CD8-positive, alpha-beta memory T cell (primary cell): Measurements from ENCODE around the gene ZNF780A. TPM values are rescaled to one million over a fixed set of nuclear protein-coding genes. Genes with fewer than 3 reads are reported as not detected.

Source experiments
- CTCF ChIA-PET: fragments of 350-600 bp; sonication (Branson Sonifier 250); formaldehyde crosslinking; loops from one replicate; lab custom pipeline; 2021; ENCODE audit warnings: antibody characterized with exemption; lab: Charles Lee
- POLR2A ChIA-PET: fragments of 350-600 bp; sonication (Branson Sonifier 250); formaldehyde crosslinking; loops from one replicate; lab custom pipeline; 2021; ENCODE audit warnings: antibody characterized with exemption; lab: Charles Lee
- DNase-seq, 5 donors: peaks; one replicate each; pipeline versions ENCODE4 v3.0.0 to v3.0.0-alpha.2; 2020 to 2022; ENCODE audit warnings: mixed read lengths in 1 of 5
- H3K27ac ChIP-seq: one replicate; pipeline ENCODE4 v1.7.0; 2013; ENCODE audit warnings: low read depth, mild to moderate bottlenecking, low read length, moderate library complexity
- H3K27me3 ChIP-seq: 2 replicates; pipeline ENCODE4 v1.7.0; 2013; ENCODE audit warnings: low read length, mild to moderate bottlenecking; ENCODE audit not compliant: insufficient read depth, poor library complexity, severe bottlenecking
- H3K36me3 ChIP-seq: 2 replicates; pipeline ENCODE4 v1.7.0; 2013; ENCODE audit warnings: mild to moderate bottlenecking, low read length, moderate library complexity; ENCODE audit not compliant: insufficient read depth
- H3K4me1 ChIP-seq: 2 replicates; pipeline ENCODE4 v1.7.0; 2013; ENCODE audit warnings: mild to moderate bottlenecking, low read length, moderate library complexity; ENCODE audit not compliant: insufficient read depth
- H3K4me3 ChIP-seq: 2 replicates; pipeline ENCODE4 v1.7.0; 2013; ENCODE audit warnings: mild to moderate bottlenecking, low read length
- H3K9me3 ChIP-seq: 2 replicates; pipeline ENCODE4 v1.7.0; 2013; ENCODE audit warnings: mild to moderate bottlenecking, low read length
- H3K27ac Mint-ChIP-seq, 8 donors: one replicate each; pipeline ENCODE4 v1.8.0; 2020 to 2021; ENCODE audit warnings: mixed read lengths in 8 of 8, mild to moderate bottlenecking in 6 of 8, inconsistent platforms in 3 of 8, moderate library complexity in 3 of 8
- H3K27me3 Mint-ChIP-seq, 2 donors: one replicate each; pipeline ENCODE4 v1.8.0; 2020 to 2021; ENCODE audit warnings: mixed read lengths in 2 of 2, mild to moderate bottlenecking in 1 of 2, moderate library complexity in 1 of 2
- H3K36me3 Mint-ChIP-seq, 3 donors: one replicate each; pipeline ENCODE4 v1.8.0; 2020 to 2021; ENCODE audit warnings: mixed read lengths in 3 of 3, inconsistent platforms in 1 of 3, mild to moderate bottlenecking in 1 of 3
- H3K4me1 Mint-ChIP-seq, 3 donors: one replicate each; pipeline ENCODE4 v1.8.0; 2020 to 2021; ENCODE audit warnings: mixed read lengths in 3 of 3, inconsistent platforms in 1 of 3, mild to moderate bottlenecking in 1 of 3
- H3K4me3 Mint-ChIP-seq, 7 donors: one replicate each; pipeline ENCODE4 v1.8.0; 2020 to 2021; ENCODE audit warnings: mixed read lengths in 7 of 7, mild to moderate bottlenecking in 6 of 7, moderate library complexity in 4 of 7, inconsistent platforms in 2 of 7
- H3K9me3 Mint-ChIP-seq, 5 donors: one replicate each; pipeline ENCODE4 v1.8.0; 2020 to 2022; ENCODE audit warnings: mixed read lengths in 5 of 5, mild to moderate bottlenecking in 3 of 5, moderate library complexity in 2 of 5, inconsistent platforms in 1 of 5
- polyA plus RNA-seq: library from polyadenylated mRNA; unstranded; fragments of 300-500 nt; fragmentation: Illumina TruSeq; gene quantifications from one replicate; pipeline ENCODE4 v1.2.3, GENCODE V29; 2021
- total RNA-seq, 2 experiments: library from RNA; stranded (reverse); gene quantifications; one replicate each; pipeline ENCODE4 v1.2.3, GENCODE V29; 2021

Gene ZNF780A
- total and polyA plus RNA-seq, 3 experiments from 2014 or later = 18.9 to 23.2 (median 19.5) TPM

DNA sequence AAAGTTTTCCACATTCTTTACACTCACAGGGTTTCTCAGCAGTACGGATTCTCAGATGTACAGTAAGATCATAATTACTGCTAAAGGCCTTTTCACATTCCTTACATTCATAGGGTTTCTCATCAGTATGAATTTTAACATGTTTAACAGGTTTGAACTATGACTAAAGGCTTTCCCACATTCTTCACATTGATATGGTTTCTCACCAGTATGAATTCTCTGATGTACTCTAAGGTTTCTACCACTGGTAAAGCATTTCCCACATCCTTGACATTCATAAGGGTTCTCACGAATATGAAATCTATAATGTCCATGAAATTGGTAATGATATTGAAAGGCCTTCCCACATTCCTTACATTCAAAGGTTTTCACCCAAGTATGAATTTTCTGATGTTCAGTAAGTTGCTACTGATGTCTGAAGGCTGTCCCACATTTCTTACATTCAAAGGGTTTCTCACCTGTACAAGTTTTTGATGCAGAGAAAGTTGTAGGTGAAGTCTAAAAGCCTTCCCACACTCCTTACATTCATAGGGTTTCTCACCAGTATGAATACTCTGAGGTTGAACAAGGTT lies 56.7 kb downstream of the ZNF780A start:
- Mint-ChIP-seq H3K9me3 (peaks cover 57 to 87% (median 80%) of the 10 kb centered on the region in 5 donors), H3K4me1 (peaks cover 0 to 1% (median 0%) of the 10 kb centered on the region in 3 donors), H3K36me3 (peaks cover 5 to 32% (median 13%) of the 10 kb centered on the region in 3 donors), H3K27me3 (no peaks in the 10 kb centered on the region), H3K4me3 (no peak overlapping the region), H3K27ac (no peak overlapping the region)
- Histone ChIP-seq H3K9me3 (peaks cover 60% of the 10 kb centered on the region), H3K4me3 (no peak overlapping the region), H3K27ac (no peak overlapping the region), H3K27me3 (no peaks in the 10 kb centered on the region), H3K36me3 (no peaks in the 10 kb centered on the region), H3K4me1 (no peaks in the 10 kb centered on the region)
- no peak for DNase-seq
- ChIA-PET CTCF (no interaction called here), POLR2A (no interaction called here)

DNA sequence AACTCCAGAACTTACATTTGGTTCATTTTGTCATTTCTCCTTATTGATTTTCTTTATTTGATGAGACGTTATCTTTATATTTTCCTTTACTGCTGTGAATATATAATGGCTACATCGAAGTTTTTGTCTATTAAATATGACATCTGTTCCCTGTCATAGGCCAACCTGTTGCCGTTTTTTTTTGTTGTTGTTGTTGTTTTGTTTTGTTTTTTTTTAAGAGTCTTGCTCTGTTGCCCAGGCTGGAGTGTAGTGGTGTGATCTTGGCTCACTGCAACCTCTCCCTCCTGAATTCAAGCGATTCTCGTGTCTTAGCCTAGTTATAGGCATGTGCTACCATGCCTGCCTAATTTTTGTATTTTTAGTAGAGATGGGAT lies 64.2 kb downstream of the ZNF780A start:
- POLR2A ChIA-PET = interaction anchor here (0.6 kb wide), 1 partner anchor 22 kb away, joined by 5 read pairs; no protein-coding TSS in a partner anchor
- Mint-ChIP-seq H3K4me3 (no peak overlapping the region), H3K27me3 (no peaks in the 10 kb centered on the region), H3K36me3 (peaks cover 5 to 32% (median 15%) of the 10 kb centered on the region in 3 donors), H3K9me3 (peaks cover 53 to 96% (median 87%) of the 10 kb centered on the region in 5 donors), H3K4me1 (peaks cover 0 to 1% (median 0%) of the 10 kb centered on the region in 3 donors), H3K27ac (no peak overlapping the region)
- no peak for DNase-seq
- Histone ChIP-seq H3K4me3 (no peak overlapping the region), H3K27ac (no peak overlapping the region), H3K4me1 (no peaks in the 10 kb centered on the region), H3K36me3 (no peaks in the 10 kb centered on the region), H3K9me3 (peaks cover 57% of the 10 kb centered on the region), H3K27me3 (no peaks in the 10 kb centered on the region)
- CTCF ChIA-PET = interaction anchor here (1.3 kb wide), 1 partner anchor 56 kb away, joined by 4 read pairs; the partner anchor contains the start of gene PSMC4

DNA sequence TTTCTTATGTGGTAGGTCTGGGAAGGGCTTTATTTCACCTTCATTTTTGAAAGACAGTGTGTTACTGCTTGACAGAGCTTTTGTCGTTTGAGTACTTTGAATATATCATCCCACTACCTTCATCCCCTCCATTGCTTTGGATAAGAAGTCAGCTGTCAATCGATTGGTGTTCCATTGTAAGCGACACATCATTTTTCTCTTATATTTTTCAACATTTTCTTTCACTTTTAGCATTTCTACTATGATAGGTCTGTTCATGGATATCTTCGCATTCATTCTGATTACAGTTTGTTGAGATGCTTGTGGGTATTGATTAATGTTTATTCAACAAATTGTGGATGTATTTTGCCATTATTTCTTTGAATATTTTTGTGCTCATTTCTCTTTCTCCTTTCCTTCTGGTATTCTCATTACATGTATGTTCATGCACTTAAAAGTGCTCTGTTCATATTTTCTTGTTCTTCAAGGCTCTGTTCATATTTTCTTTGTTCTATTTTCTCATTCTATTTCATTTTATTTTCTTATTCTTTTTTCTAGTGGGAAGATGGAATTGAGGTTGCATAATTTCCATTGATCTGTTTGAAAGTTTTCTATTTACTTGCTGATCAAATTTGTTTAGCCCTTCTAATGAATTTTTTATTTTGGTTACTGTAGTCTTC lies 64.7 kb downstream of the ZNF780A start:
- H3K9me3 ChIP-seq = peaks cover 57% of the 10 kb centered on the region
- no peak overlapping the region for H3K27ac Mint-ChIP-seq
- peaks cover 5 to 32% (median 14%) of the 10 kb centered on the region in 3 donors for H3K36me3 Mint-ChIP-seq
- H3K27ac ChIP-seq = no peak overlapping the region
- H3K4me3 Mint-ChIP-seq = no peak overlapping the region
- no peaks in the 10 kb centered on the region for H3K27me3 Mint-ChIP-seq
- DNase-seq = no peak
- H3K36me3 ChIP-seq = no peaks in the 10 kb centered on the region
- H3K4me3 ChIP-seq = no peak overlapping the region
- H3K4me1 ChIP-seq = no peaks in the 10 kb centered on the region
- H3K9me3 Mint-ChIP-seq = peaks cover 58 to 95% (median 90%) of the 10 kb centered on the region in 5 donors
- POLR2A ChIA-PET = interaction anchor here (0.6 kb wide), 1 partner anchor 22 kb away, joined by 5 read pairs; no protein-coding TSS in a partner anchor
- no peaks in the 10 kb centered on the region for H3K27me3 ChIP-seq
- CTCF ChIA-PET = interaction anchor here (1.3 kb wide), 1 partner anchor 55 kb away, joined by 4 read pairs; the partner anchor contains the start of gene PSMC4
- peaks cover 0 to 1% (median 0%) of the 10 kb centered on the region in 3 donors for H3K4me1 Mint-ChIP-seq

DNA sequence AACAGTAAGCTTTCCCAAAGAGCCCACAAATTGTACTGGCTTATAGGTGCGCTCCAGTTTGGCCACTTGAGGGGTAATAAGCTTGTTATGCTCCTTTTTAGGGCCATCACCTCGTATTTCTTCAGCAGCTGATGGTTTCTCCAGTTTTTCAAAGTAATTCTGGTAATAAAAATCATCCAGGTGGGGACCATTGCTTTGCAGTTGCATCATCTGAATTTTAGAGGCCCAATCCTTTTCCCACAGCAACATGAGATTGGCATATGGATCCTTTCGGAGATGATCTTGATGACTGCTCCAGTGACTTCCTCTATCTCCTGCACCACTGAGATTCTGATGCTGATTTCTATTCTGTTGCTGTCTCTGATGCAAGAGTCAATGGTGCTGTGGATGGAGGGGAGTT lies 66.8 kb downstream of the ZNF780A start:
- H3K36me3 ChIP-seq = no peaks in the 10 kb centered on the region
- H3K4me1 Mint-ChIP-seq = no peaks in the 10 kb centered on the region
- ChIA-PET CTCF (no interaction called here), POLR2A (no interaction called here)
- H3K27ac ChIP-seq = no peak overlapping the region
- no peak overlapping the region for H3K4me3 Mint-ChIP-seq
- H3K4me1 ChIP-seq = no peaks in the 10 kb centered on the region
- no peak for DNase-seq
- peaks cover 44% of the 10 kb centered on the region for H3K9me3 ChIP-seq
- H3K27ac Mint-ChIP-seq = no peak overlapping the region
- H3K4me3 ChIP-seq = no peak overlapping the region
- peaks cover 6 to 31% (median 11%) of the 10 kb centered on the region in 3 donors for H3K36me3 Mint-ChIP-seq
- H3K27me3 ChIP-seq = no peaks in the 10 kb centered on the region
- peaks cover 59 to 95% (median 87%) of the 10 kb centered on the region in 5 donors for H3K9me3 Mint-ChIP-seq
- no peaks in the 10 kb centered on the region for H3K27me3 Mint-ChIP-seq

Other genes starting within 250 kb of the ZNF780A start
- 100 to 1,000 TPM; 661 to 682 TPM for gene FBL, start 244.6 kb downstream of the ZNF780A start, total RNA-seq
- gene FBL, start 244.6 kb downstream of the ZNF780A start, polyA plus RNA-seq = 182 TPM
- 1 to 10 TPM; 7.0 to 7.9 TPM for gene FCGBP, start 156.3 kb downstream of the ZNF780A start, total RNA-seq
- 2.7 TPM for gene FCGBP, start 156.3 kb downstream of the ZNF780A start, polyA plus RNA-seq
- gene PSMC4, start 119.8 kb downstream of the ZNF780A start, total RNA-seq = 100 to 1,000 TPM; 170 to 179 TPM
- 114 TPM for gene PSMC4, start 119.8 kb downstream of the ZNF780A start, polyA plus RNA-seq
- 1 to 10 TPM; 4.8 to 5.0 TPM for gene ZNF546, start 93.9 kb downstream of the ZNF780A start, total RNA-seq
- gene ZNF546, start 93.9 kb downstream of the ZNF780A start, polyA plus RNA-seq = 6.6 TPM
- gene ZNF780B, start 34.7 kb downstream of the ZNF780A start, total RNA-seq = 10 to 100 TPM; 16.8 to 21.3 TPM
- 12.0 TPM for gene ZNF780B, start 34.7 kb downstream of the ZNF780A start, polyA plus RNA-seq
- 10 to 100 TPM; 13.9 to 15.4 TPM for gene MAP3K10, start 100.5 kb upstream of the ZNF780A start, total RNA-seq
- 1.3 TPM for gene MAP3K10, start 100.5 kb upstream of the ZNF780A start, polyA plus RNA-seq
- gene TTC9B, start 127.4 kb upstream of the ZNF780A start, total RNA-seq = not detected
- gene TTC9B, start 127.4 kb upstream of the ZNF780A start, polyA plus RNA-seq = not detected
- under 1 TPM in 1 of 2 experiments, not detected in 1; 0.11 TPM for gene CCNP, start 135.7 kb upstream of the ZNF780A start, total RNA-seq
- gene CCNP, start 135.7 kb upstream of the ZNF780A start, polyA plus RNA-seq = not detected
- gene AKT2, start 194.4 kb upstream of the ZNF780A start, total RNA-seq = 100 to 1,000 TPM; 124 to 132 TPM
- 27.0 TPM for gene AKT2, start 194.4 kb upstream of the ZNF780A start, polyA plus RNA-seq